ENCODE data around the gene KLHL14.

- TF ChIP-seq CTCF (IDR thresholded peaks at IDR 0.05): no peak
- no peak for TF ChIP-seq POLR2A (IDR thresholded peaks at IDR 0.05)
- no peak for TF ChIP-seq EP300 (IDR thresholded peaks at IDR 0.05)
These were observed at the start of gene KLHL14 for GRCh38 chr18:32772581-32773381.
